ENCODE data around the gene ZFHX3.

The ZFHX3 gene

DNA sequence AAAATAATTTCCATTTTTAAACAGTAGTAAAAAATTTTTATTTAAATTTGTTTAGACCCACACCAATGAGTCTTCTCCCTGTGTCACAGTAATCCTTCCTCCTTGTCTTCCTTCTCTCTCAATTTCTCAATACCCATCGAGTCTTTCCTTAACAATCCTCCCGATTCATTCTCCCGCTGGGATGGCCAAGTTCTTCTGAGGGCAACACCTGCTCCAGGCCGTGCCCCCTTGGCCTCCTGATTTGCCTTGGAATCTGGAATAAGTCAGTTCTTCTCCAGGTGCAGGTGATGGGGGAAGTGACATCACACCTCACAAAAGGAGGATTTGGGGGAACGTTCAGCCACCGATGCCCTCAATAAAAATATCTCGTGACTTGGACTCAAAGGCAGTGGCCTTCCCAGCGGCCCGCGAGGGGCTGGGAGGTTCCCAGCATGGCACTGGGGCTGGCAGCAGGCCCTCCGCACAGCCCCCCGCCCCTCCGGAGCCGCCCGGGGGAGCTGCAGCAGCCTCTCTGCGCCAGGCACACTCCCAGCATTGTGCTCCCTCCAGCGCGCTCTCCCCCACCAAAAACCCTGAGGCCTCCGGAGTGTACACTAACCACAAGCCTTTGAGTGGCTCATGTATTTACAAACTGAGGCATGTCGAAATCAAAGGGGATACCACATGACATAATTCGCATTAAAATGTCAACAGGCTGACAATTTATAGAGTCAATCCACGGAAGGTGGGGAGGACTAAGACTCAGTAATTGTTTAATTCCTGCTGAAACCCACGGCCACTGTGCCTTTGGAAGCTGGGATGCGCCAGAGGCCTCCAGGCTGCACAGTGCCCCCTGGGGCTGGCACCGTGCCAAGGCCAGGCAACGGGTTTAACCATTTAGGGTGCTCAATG, 120.5 kb downstream of the ZFHX3 start:
- POLR2A ChIA-PET = no interaction called here
- peak; percentile 39 for DNase-seq (ENCODE audit: extremely low spot score)
- CTCF ChIA-PET = interaction anchor here (0.9 kb wide), 1 partner anchor 8 kb away, joined by 3 read pairs; no protein-coding TSS in a partner anchor
- TF ChIP-seq, protein P1, sequence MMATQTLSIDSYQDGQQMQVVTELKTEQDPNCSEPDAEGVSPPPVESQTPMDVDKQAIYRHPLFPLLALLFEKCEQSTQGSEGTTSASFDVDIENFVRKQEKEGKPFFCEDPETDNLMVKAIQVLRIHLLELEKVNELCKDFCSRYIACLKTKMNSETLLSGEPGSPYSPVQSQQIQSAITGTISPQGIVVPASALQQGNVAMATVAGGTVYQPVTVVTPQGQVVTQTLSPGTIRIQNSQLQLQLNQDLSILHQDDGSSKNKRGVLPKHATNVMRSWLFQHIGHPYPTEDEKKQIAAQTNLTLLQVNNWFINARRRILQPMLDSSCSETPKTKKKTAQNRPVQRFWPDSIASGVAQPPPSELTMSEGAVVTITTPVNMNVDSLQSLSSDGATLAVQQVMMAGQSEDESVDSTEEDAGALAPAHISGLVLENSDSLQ (IDR thresholded peaks at IDR 0.05) = peak; percentile 92
- TF ChIP-seq LEF1 (IDR thresholded peaks at IDR 0.05; ENCODE audit: borderline replicate concordance) (no peak), CTBP1 (IDR thresholded peaks at IDR 0.05; ENCODE audit: borderline replicate concordance) (0 out of 2 replicates have a peak, but pooled peaks have one; percentile 33), TARDBP (IDR thresholded peaks at IDR 0.05) (no peak)

DNA sequence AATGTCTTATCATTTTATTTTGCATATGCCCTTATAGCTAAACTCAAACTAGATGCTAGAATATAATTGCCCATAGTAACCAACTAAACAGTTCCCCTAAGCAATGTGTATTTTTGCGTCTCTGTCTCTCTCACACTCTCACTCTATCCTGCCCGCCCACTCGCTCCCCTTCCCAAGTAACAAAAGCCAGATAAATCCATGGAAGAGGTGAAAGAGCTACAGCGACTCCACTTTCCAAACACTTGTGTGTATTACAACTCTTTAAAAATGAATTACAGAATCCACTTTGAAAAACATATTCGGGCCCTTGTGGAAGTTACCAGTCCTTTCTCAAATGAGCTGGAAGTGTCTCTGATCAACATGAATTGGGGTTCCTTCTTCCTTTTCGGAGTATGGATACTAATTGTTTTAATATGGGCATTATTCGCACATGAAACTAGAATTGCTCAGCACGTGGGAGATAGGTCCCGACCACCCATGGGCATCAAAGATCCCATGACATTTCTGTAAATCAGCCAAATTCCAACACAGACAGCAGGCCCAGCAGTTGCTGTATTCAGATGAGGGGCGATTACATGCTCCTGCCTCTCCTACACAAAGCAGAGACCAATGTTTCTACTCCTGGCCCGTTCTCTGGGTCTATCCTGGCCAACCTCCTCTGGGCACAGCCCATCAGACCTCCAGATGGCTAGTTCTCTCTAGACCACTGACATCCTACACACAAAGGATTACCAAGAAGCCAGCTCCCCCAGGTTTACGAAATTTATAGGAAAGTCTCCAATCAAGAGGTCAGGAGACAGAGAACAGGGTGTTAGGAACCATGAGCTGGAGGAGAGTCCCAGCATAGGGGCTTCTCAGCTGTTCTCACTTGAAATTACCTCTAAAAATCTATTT, 121.5 kb downstream of the ZFHX3 start:
- CTCF ChIA-PET = no interaction called here
- TF ChIP-seq ELF4 (IDR thresholded peaks at IDR 0.05) (no peak), L3MBTL2 (conservative IDR thresholded peaks at IDR 0.05) (no peak), LEF1 (IDR thresholded peaks at IDR 0.05; ENCODE audit: borderline replicate concordance) (no peak), ZNF384 (IDR thresholded peaks at IDR 0.05) (no peak), FOXM1 (IDR thresholded peaks at IDR 0.05; ENCODE audit: borderline replicate concordance) (no peak), TARDBP (IDR thresholded peaks at IDR 0.05) (no peak), CTBP1 (IDR thresholded peaks at IDR 0.05; ENCODE audit: borderline replicate concordance) (no peak), FOXK2 (IDR thresholded peaks at IDR 0.05) (no peak), SP1 (IDR thresholded peaks at IDR 0.05) (no peak), SUZ12 (IDR thresholded peaks at IDR 0.05) (no peak), HDGF (IDR thresholded peaks at IDR 0.05; ENCODE audit: borderline replicate concordance) (no peak), ARNT (IDR thresholded peaks at IDR 0.05) (no peak), FOXA1 (IDR thresholded peaks at IDR 0.05) (no peak), BHLHE40 (IDR thresholded peaks at IDR 0.05; ENCODE audit: borderline replicate concordance) (no peak)
- DNase-seq (ENCODE audit: extremely low spot score) = no peak
- POLR2A ChIA-PET = no interaction called here

DNA sequence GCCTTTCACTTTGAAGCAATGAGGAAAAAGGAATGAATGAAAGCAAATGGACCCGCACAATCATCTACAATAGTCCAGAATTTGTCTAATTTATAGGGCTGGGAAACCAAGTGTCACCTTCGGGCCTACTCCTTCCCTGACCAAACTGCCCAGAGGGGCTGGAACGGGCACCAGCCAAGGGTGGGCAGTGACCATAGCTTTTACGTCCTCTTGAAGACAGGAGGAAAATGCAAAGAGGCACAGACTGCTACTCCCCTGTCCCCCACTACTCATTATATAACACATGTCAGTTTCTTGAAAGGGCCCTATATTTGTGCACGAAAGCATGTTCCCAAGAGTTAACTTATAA, 122.3 kb downstream of the ZFHX3 start:
- TF ChIP-seq CTBP1 (IDR thresholded peaks at IDR 0.05; ENCODE audit: borderline replicate concordance) = no peak
- TF ChIP-seq, protein P1 (IDR thresholded peaks at IDR 0.05) = no peak
- no peak for TF ChIP-seq SUZ12 (IDR thresholded peaks at IDR 0.05)
- no peak for TF ChIP-seq ELF4 (IDR thresholded peaks at IDR 0.05)
- no peak for TF ChIP-seq NFRKB (IDR thresholded peaks at IDR 0.05)
- no peak for TF ChIP-seq TARDBP (IDR thresholded peaks at IDR 0.05)
- TF ChIP-seq ZNF384 (IDR thresholded peaks at IDR 0.05) = no peak
- no peak for TF ChIP-seq SP1 (IDR thresholded peaks at IDR 0.05)
- no peak for TF ChIP-seq L3MBTL2 (conservative IDR thresholded peaks at IDR 0.05)
- TF ChIP-seq HDGF (IDR thresholded peaks at IDR 0.05; ENCODE audit: borderline replicate concordance) = no peak
- TF ChIP-seq FOXA1 (IDR thresholded peaks at IDR 0.05) = no peak
- TF ChIP-seq BHLHE40 (IDR thresholded peaks at IDR 0.05; ENCODE audit: borderline replicate concordance) = no peak
- no peak for TF ChIP-seq FOXK2 (IDR thresholded peaks at IDR 0.05)
- no peak for TF ChIP-seq ARNT (IDR thresholded peaks at IDR 0.05)
- TF ChIP-seq LEF1 (IDR thresholded peaks at IDR 0.05; ENCODE audit: borderline replicate concordance) = no peak
- TF ChIP-seq FOXM1 (IDR thresholded peaks at IDR 0.05; ENCODE audit: borderline replicate concordance) = no peak
- ChIA-PET CTCF (no interaction called here), POLR2A (no interaction called here)
- DNase-seq (ENCODE audit: extremely low spot score) = no peak

DNA sequence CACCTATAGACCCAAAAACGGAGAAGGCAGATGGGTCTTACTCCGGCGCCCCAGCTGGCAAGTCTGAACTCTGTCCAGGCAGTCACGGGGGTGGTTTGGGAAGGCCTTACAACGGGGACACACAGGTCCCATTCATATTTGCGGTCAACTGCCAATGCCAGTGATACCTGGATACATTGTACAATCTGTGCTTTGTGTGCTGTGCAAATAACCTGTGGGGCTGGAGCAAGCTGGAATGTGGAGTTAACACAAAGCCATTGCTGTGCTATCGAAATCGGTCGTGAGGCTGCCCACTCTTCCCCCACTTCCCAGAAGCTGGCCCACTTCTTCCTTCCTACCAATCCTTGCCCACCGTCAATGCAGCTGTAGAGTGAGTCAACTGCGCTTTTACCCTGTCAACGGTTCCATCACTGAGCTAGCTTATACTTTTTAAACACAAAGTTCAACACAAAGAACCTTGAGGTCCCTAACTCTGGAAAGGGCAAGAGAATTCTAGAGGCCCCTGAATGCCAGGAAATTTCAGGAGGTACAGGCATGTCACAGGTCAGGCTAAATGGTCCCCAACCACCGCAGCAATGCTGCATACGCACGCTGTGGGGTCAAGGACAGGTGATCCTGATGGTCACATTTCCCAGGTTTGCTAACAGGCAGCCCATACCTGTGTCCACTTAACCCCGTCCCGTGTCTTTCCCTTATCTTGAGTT, 122.8 kb downstream of the ZFHX3 start:
- CTCF ChIA-PET = no interaction called here
- TF ChIP-seq, protein P1 (IDR thresholded peaks at IDR 0.05) = no peak
- TF ChIP-seq BHLHE40 (IDR thresholded peaks at IDR 0.05; ENCODE audit: borderline replicate concordance) (no peak), NFRKB (IDR thresholded peaks at IDR 0.05) (no peak), SUZ12 (IDR thresholded peaks at IDR 0.05) (no peak)
- POLR2A ChIA-PET = no interaction called here
- DNase-seq (ENCODE audit: extremely low spot score) = no peak

DNA sequence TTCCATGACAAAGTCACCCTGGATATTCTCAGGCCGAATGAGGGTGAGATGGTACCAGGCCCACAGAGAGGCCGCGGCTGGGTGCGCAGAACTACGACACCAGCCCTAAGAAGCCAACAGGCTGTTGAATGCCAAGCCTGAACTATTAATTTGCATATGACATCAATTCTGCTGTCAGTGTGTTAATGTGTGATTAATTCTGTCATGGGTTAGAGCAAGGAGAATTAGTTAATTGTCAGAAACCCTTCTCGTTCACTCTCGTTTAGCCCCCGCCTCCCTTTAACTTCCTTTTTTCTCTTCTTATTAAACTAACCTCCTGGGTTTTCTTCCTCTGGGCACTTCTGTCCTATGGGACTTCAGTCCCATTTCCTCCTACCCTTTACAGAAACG, 123.4 kb downstream of the ZFHX3 start:
- CTCF ChIA-PET = no interaction called here
- TF ChIP-seq L3MBTL2 (conservative IDR thresholded peaks at IDR 0.05) (no peak), HDGF (IDR thresholded peaks at IDR 0.05; ENCODE audit: borderline replicate concordance) (no peak), SUZ12 (IDR thresholded peaks at IDR 0.05) (no peak), LEF1 (IDR thresholded peaks at IDR 0.05; ENCODE audit: borderline replicate concordance) (no peak), SP1 (IDR thresholded peaks at IDR 0.05) (no peak), ARNT (IDR thresholded peaks at IDR 0.05) (no peak), BHLHE40 (IDR thresholded peaks at IDR 0.05; ENCODE audit: borderline replicate concordance) (no peak), ZNF384 (IDR thresholded peaks at IDR 0.05) (no peak), TARDBP (IDR thresholded peaks at IDR 0.05) (no peak), FOXM1 (IDR thresholded peaks at IDR 0.05; ENCODE audit: borderline replicate concordance) (no peak), FOXA1 (IDR thresholded peaks at IDR 0.05) (no peak), NFRKB (IDR thresholded peaks at IDR 0.05) (no peak), ELF4 (IDR thresholded peaks at IDR 0.05) (no peak), FOXK2 (IDR thresholded peaks at IDR 0.05) (no peak)
- TF ChIP-seq, protein P1 (IDR thresholded peaks at IDR 0.05) = no peak
- POLR2A ChIA-PET = no interaction called here
- DNase-seq (ENCODE audit: extremely low spot score) = no peak
